CD4-positive, alpha-beta T cell treated with Interleukin-2 at 100 ng/mL for 4 hours (primary cell): ENCODE measurements around the gene C2orf49.

Source experiments
- DNase-seq: peaks from one replicate; pipeline ENCODE4 v3.0.0-alpha.2; 2020; ENCODE audit warnings: low spot score

The C2orf49 gene

GRCh38 chr2:105337122-105338019, at the start of gene C2orf49:
Gene C2orf49, plus strand, starts transcription at chr2:105337540. Its CDS starts 48 bp downstream, at chr2:105337588.
- peak; percentile 84 for DNase-seq

GRCh38 chr2:105287692-105288091, 49.6 kb upstream of the C2orf49 start:
- DNase-seq: peak; percentile 17

- no peak for DNase-seq
Observed at GRCh38 chr2:105288133-105288532, 49.2 kb upstream of the C2orf49 start.

GRCh38 chr2:105290981-105291660, 46.2 kb upstream of the C2orf49 start:
- DNase-seq: no peak

- DNase-seq: no peak
Observed at GRCh38 chr2:105291981-105292380, 45.4 kb upstream of the C2orf49 start.

- DNase-seq: no peak
Observed at GRCh38 chr2:105294046-105294445, 43.3 kb upstream of the C2orf49 start.

- DNase-seq: peak; percentile 9
Observed at GRCh38 chr2:105294844-105295481, 42.4 kb upstream of the C2orf49 start.

- DNase-seq: no peak
Observed at GRCh38 chr2:105296017-105296611, 41.2 kb upstream of the C2orf49 start.

GRCh38 chr2:105297216-105297615, 40.1 kb upstream of the C2orf49 start:
- no peak for DNase-seq

- DNase-seq: no peak
Observed at GRCh38 chr2:105298017-105298416, 39.3 kb upstream of the C2orf49 start.

GRCh38 chr2:105299290-105299689, 38.0 kb upstream of the C2orf49 start:
- no peak for DNase-seq

- DNase-seq: peak; percentile 8
Observed at GRCh38 chr2:105301646-105302045, 35.7 kb upstream of the C2orf49 start.

- DNase-seq: no peak
Observed at GRCh38 chr2:105307146-105307545, 30.2 kb upstream of the C2orf49 start.

GRCh38 chr2:105307550-105307949, 29.8 kb upstream of the C2orf49 start:
- DNase-seq: no peak

GRCh38 chr2:105307962-105308361, 29.4 kb upstream of the C2orf49 start:
- no peak for DNase-seq

GRCh38 chr2:105308382-105309146, 28.8 kb upstream of the C2orf49 start:
- no peak for DNase-seq

- no peak for DNase-seq
Observed at GRCh38 chr2:105309147-105309545, 28.2 kb upstream of the C2orf49 start.

- DNase-seq: no peak
Observed at GRCh38 chr2:105313877-105314276, 23.5 kb upstream of the C2orf49 start.

GRCh38 chr2:105315314-105315713, 22.0 kb upstream of the C2orf49 start:
- no peak for DNase-seq

- DNase-seq: no peak
Observed at GRCh38 chr2:105317937-105318336, 19.4 kb upstream of the C2orf49 start.

- DNase-seq: no peak
Observed at GRCh38 chr2:105320651-105321215, 16.6 kb upstream of the C2orf49 start.
